GM12878 (cell line): ENCODE results near the gene MEGF9. TPM values are rescaled to one million over a fixed set of nuclear protein-coding genes. Genes with fewer than 3 reads are reported as not detected.

Experiments
- ATAC-seq: fragments of 200-7000 bp; cut with Tn5 transposase; 3 replicates; pipeline ENCODE4 v1.9.1; 2020; ENCODE audit warnings: mild to moderate bottlenecking, moderate library complexity
- BruUV-seq: library from RNA; stranded (reverse); fragments of 400-500 nt; replicated peaks from 2 replicates; lab custom pipeline; 2021; lab: Mats Ljungman, UMichigan
- CTCF ChIA-PET: fragments of 300-600 bp; sonication (Branson Sonifier 250); formaldehyde crosslinking; extraction: SDS; loops from one replicate; lab custom pipeline; 2021; ENCODE audit warnings: inconsistent platforms; lab: Yijun Ruan, JAX
- POLR2A ChIA-PET: fragments of 350-600 bp; formaldehyde crosslinking; extraction: SDS; loops from one replicate; lab custom pipeline; 2021; ENCODE audit warnings: inconsistent platforms; lab: Charles Lee
- RAD21 ChIA-PET: fragments of 300-600 bp; sonication (Branson Sonifier 250); formaldehyde crosslinking; loops from one replicate; lab custom pipeline; 2023; ENCODE audit warnings: antibody characterized with exemption; ENCODE audit not compliant: unreplicated experiment; lab: Charles Lee
- SMC1A ChIA-PET: fragments of 300-600 bp; sonication (Branson Sonifier 250); formaldehyde crosslinking; loops from one replicate; lab custom pipeline; 2023; ENCODE audit not compliant: unreplicated experiment, uncharacterized antibody; lab: Charles Lee
- DNase-seq: peaks from one replicate; pipeline ENCODE4 v3.0.0-alpha.2; 2011; ENCODE audit warnings: low read depth, low spot score
- FAIRE-seq: peaks from 3 replicates; lab custom pipeline; 2011; peaks lifted over from hg19 to GRCh38; lab: Jason Lieb, UNC
- H2AFZ ChIP-seq: 2 replicates; pipeline ENCODE4 v1.6.0; 2011; ENCODE audit warnings: low read depth, low read length, control low read depth; ENCODE audit not compliant: control insufficient read depth
- H3K27ac ChIP-seq: 2 replicates; pipeline ENCODE4 v1.5.1; 2011; ENCODE audit warnings: control low read depth; ENCODE audit not compliant: control insufficient read depth, insufficient read depth
- H3K27me3 ChIP-seq, 2 experiments: replicated peaks in 1 of 2; 2 replicates each; pipeline versions ENCODE4 v1.6.0 to v1.6.1; 2011; ENCODE audit warnings: low read length in 1 of 2; ENCODE audit not compliant: control insufficient read depth in 2 of 2, insufficient read depth in 2 of 2
- H3K36me3 ChIP-seq, 2 experiments: 2 replicates each; pipeline ENCODE4 v1.5.1; 2011; ENCODE audit warnings: low read length in 1 of 2; ENCODE audit not compliant: control insufficient read depth in 2 of 2, insufficient read depth in 2 of 2
- H3K4me1 ChIP-seq: 2 replicates; pipeline ENCODE4 v1.6.1; 2011; ENCODE audit warnings: mild to moderate bottlenecking, low read length, moderate library complexity, mixed read lengths; ENCODE audit not compliant: control insufficient read depth, insufficient read depth
- H3K4me2 ChIP-seq: 2 replicates; pipeline ENCODE4 v1.6.0; 2011; ENCODE audit warnings: control low read depth; ENCODE audit not compliant: control insufficient read depth, insufficient read depth
- H3K4me3 ChIP-seq: fragments of 200-600 bp; sonication (generic); 2 replicates; pipeline ENCODE4 v1.5.1; 2016
- H3K79me2 ChIP-seq: 2 replicates; pipeline ENCODE4 v1.6.0; 2011; ENCODE audit warnings: low read length; ENCODE audit not compliant: control insufficient read depth, insufficient read depth
- H3K9ac ChIP-seq: 2 replicates; pipeline ENCODE4 v1.8.0; 2011; ENCODE audit warnings: low read length, control low read depth, mixed read lengths; ENCODE audit not compliant: control insufficient read depth, insufficient read depth
- H3K9me3 ChIP-seq: replicated peaks from 3 replicates; pipeline ENCODE4 v1.5.1; 2011; ENCODE audit warnings: mild to moderate bottlenecking, low read length; ENCODE audit not compliant: control insufficient read depth, insufficient read depth
- H4K20me1 ChIP-seq: 2 replicates; pipeline ENCODE4 v1.6.0; 2011; ENCODE audit not compliant: control insufficient read depth, insufficient read depth
- CREM ChIP-seq: IDR thresholded peaks from 2 replicates; pipeline ENCODE4 v1.6.1; 2014; ENCODE audit warnings: antibody characterized with exemption, low read depth
- EGR1 ChIP-seq, 2 experiments: IDR thresholded peaks; 1 replicate in 1 of 2; 2 replicates in 1 of 2; pipeline ENCODE4 v1.6.1; 2011 to 2012; ENCODE audit warnings: low read depth in 2 of 2, low read length in 2 of 2, borderline replicate concordance in 1 of 2, mild to moderate bottlenecking in 1 of 2, moderate library complexity in 1 of 2
- FOS ChIP-seq: IDR thresholded peaks from 3 replicates; pipeline ENCODE4 v1.6.1; 2011; ENCODE audit warnings: borderline replicate concordance; ENCODE audit not compliant: insufficient read length; ENCODE audit errors: extremely low read depth
- IRF5 ChIP-seq: fragments of 450-650 bp; IDR thresholded peaks from 2 replicates; pipeline ENCODE4 v1.6.1; 2017; ENCODE audit warnings: borderline replicate concordance
- MYC ChIP-seq: IDR thresholded peaks from 2 replicates; pipeline ENCODE4 v1.6.1; 2011; ENCODE audit warnings: mild to moderate bottlenecking, low read length, moderate library complexity, inconsistent platforms; ENCODE audit not compliant: insufficient read depth, insufficient replicate concordance, insufficient read length, severe bottlenecking
- PRDM15 ChIP-seq: fragments of 450-650 bp; formaldehyde crosslinking; IDR thresholded peaks from 2 replicates; pipeline ENCODE4 v1.4.0; 2020; ENCODE audit warnings: mild to moderate bottlenecking, moderate library complexity
- RBBP5 ChIP-seq: fragments of 200-600 bp; sonication (generic); conservative IDR thresholded peaks from 2 replicates; pipeline ENCODE4 v1.6.1; 2016
- RCOR1 ChIP-seq: conservative IDR thresholded peaks from 2 replicates; pipeline ENCODE4 v1.6.1; 2012; ENCODE audit warnings: low read depth, low read length, improper control_type of control experiment
- RELB ChIP-seq: fragments of 450-650 bp; IDR thresholded peaks from 2 replicates; pipeline ENCODE4 v1.6.1; 2017; ENCODE audit warnings: low read depth, mild to moderate bottlenecking, moderate library complexity
- STAT3 ChIP-seq: IDR thresholded peaks from 2 replicates; pipeline ENCODE4 v1.6.1; 2011; ENCODE audit warnings: low read depth, low read length, improper control_type of control experiment
- TBL1XR1 ChIP-seq: IDR thresholded peaks from 2 replicates; pipeline ENCODE4 v1.6.1; 2012; ENCODE audit warnings: low read depth, low read length, improper control_type of control experiment
- ZBED1 ChIP-seq: IDR thresholded peaks from 2 replicates; pipeline ENCODE4 v1.6.1; 2016; ENCODE audit warnings: borderline replicate concordance
- ZNF384 ChIP-seq: IDR thresholded peaks from 2 replicates; pipeline ENCODE4 v1.6.1; 2012; ENCODE audit warnings: low read depth, mild to moderate bottlenecking, low read length, improper control_type of control experiment, borderline replicate concordance
- ZZZ3 ChIP-seq: IDR thresholded peaks from 2 replicates; pipeline ENCODE4 v1.6.1; 2011; ENCODE audit warnings: low read depth; ENCODE audit not compliant: control insufficient read depth, insufficient read length
- WGBS: methylation state at CpG from one replicate; pipeline ENCODE4 v1.1.6; 2016; ENCODE audit warnings: low lambda C conversion rate; ENCODE audit not compliant: insufficient replicate concordance, insufficient coverage; ENCODE audit errors: missing lambda C conversion rate; 5-methylcytosine and 5-hydroxymethylcytosine counted together
- in situ Hi-C: fragments of 300-500 bp; cut with MboI; formaldehyde crosslinking; loops from 9 replicates; pipeline ENCODE4 v1.14.3; 2018; ENCODE audit warnings: mixed read lengths
- intact Hi-C: fragments of 100-400 bp; cut with micrococcal nuclease; formaldehyde crosslinking; loops from one replicate; pipeline ENCODE4 v1.14.2; 2022; ENCODE audit not compliant: unreplicated experiment
- polyA plus RNA-seq, 11 experiments: library from polyadenylated mRNA; depleted of rRNA in 4 of 11; unstranded in 6 of 11; stranded (reverse) in 5 of 11; fragments of >200 nt; fragmentation: Nextera tagmentation in 4 of 11; fragmentation: Illumina TruSeq in 1 of 11; extraction: Ambion mirVana in 4 of 11; extraction: Trizol in 1 of 11; gene quantifications; 1 replicate in 1 of 11; 2 replicates in 10 of 11; pipeline versions ENCODE4 v1.2.1 to v1.2.3, GENCODE V29; 2011 to 2016; ENCODE audit warnings: inconsistent platforms in 2 of 11, missing spikeins in 2 of 11, low read depth in 1 of 11
- total RNA-seq, 4 experiments: library from RNA; depleted of rRNA in 3 of 4; stranded (reverse); fragments of >200 nt in 3 of 4; fragmentation: Illumina TruSeq in 1 of 4; extraction: Trizol in 1 of 4; gene quantifications; 2 replicates each; pipeline versions ENCODE4 v1.2.1 to v1.2.3, GENCODE V29; 2013 to 2021
- TF ChIP-seq, protein P1 (sequence below): IDR thresholded peaks from 2 replicates; pipeline ENCODE4 v1.6.1; 2012; ENCODE audit warnings: low read length, inconsistent platforms

Gene MEGF9
- total and polyA plus RNA-seq, 10 of the 15 experiments (the other 5 are each of a cell fraction or from before 2014, with no cell fraction given) = 0.71 to 5.1 (median 2.6) TPM

- intact Hi-C loops (no loop called here), in situ Hi-C loops (no loop called here)
- no peaks in the 10 kb centered on the region for H3K36me3 ChIP-seq
- H3K9ac ChIP-seq = no peak overlapping the region
- ChIA-PET CTCF (no interaction called here), POLR2A (no interaction called here), SMC1A (interaction anchor here (0.6 kb wide), 1 partner anchor 71 kb away, joined by 3 read pairs; no protein-coding TSS in a partner anchor), RAD21 (no interaction called here)
- ATAC-seq (no peak), DNase-seq (no peak), FAIRE-seq (no peak)
- BruUV-seq = no TSS peak
- H3K4me2 ChIP-seq = no peak overlapping the region
- WGBS = 100% methylated on average over 1 of the region's 1 CpG
- H2AFZ ChIP-seq = no peak overlapping the region
- H4K20me1 ChIP-seq = no peaks in the 10 kb centered on the region
- TF ChIP-seq RCOR1 (no peak), FOS (no peak), RELB (no peak), MYC (no peak), STAT3 (no peak), ZZZ3 (no peak), ZNF384 (no peak), TBL1XR1 (no peak), PRDM15 (no peak), CREM (no peak), EGR1 (IDR thresholded peaks at IDR 0.05; ENCODE audit: borderline replicate concordance in 1 of 2, low read depth in 2 of 2, low read length in 2 of 2) (no peak), IRF5 (no peak), ZBED1 (no peak), RBBP5 (no peak)
- TF ChIP-seq, protein P1, sequence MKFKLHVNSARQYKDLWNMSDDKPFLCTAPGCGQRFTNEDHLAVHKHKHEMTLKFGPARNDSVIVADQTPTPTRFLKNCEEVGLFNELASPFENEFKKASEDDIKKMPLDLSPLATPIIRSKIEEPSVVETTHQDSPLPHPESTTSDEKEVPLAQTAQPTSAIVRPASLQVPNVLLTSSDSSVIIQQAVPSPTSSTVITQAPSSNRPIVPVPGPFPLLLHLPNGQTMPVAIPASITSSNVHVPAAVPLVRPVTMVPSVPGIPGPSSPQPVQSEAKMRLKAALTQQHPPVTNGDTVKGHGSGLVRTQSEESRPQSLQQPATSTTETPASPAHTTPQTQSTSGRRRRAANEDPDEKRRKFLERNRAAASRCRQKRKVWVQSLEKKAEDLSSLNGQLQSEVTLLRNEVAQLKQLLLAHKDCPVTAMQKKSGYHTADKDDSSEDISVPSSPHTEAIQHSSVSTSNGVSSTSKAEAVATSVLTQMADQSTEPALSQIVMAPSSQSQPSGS = no peak
- no peaks in the 10 kb centered on the region for H3K79me2 ChIP-seq
- no peaks in the 10 kb centered on the region for H3K27me3 ChIP-seq
- no peaks in the 10 kb centered on the region for H3K4me1 ChIP-seq
- no peak overlapping the region for H3K27ac ChIP-seq
- H3K4me3 ChIP-seq = no peak overlapping the region
- no peaks in the 10 kb centered on the region for H3K9me3 ChIP-seq
Observed at GRCh38 chr9:120626512-120626911, 87.8 kb downstream of the MEGF9 start.
